Esophagus muscularis mucosa (tissue), 3 donors: ENCODE data around the gene CHEK1.

Source experiments
- CTCF ChIP-seq, 3 experiments: fragments of 200-600 bp in 2 of 3; fragments of 450-650 bp in 1 of 3; sonication (generic) in 2 of 3; IDR thresholded peaks; one replicate each; pipeline ENCODE4 v1.5.1; 2017 to 2019; ENCODE audit warnings: antibody characterized with exemption in 3 of 3, mild to moderate bottlenecking in 2 of 3, moderate library complexity in 1 of 3
- POLR2A ChIP-seq: fragments of 450-650 bp; IDR thresholded peaks from one replicate; pipeline ENCODE4 v1.6.1; 2017; ENCODE audit warnings: antibody characterized with exemption, moderate library complexity, mild to moderate bottlenecking, low read depth

- TF ChIP-seq POLR2A: no peak
- no peak for TF ChIP-seq CTCF (IDR thresholded peaks at IDR 0.05)
These were observed 3.0 kb upstream of the CHEK1 start for GRCh38 chr11:125621995-125622394.
